IPS-18a (cell line): ENCODE measurements around the gene RRAGC.
"Not testable (repeated sequence)": the region's sequence is repeated elsewhere in the genome, so short reads cannot be mapped to it uniquely, and the experiment has no call there.

ENCODE experiments used
- H3K27ac ChIP-seq: one replicate; pipeline ENCODE4 v1.5.1; 2013; ENCODE audit warnings: low read length
- H3K27me3 ChIP-seq: one replicate; pipeline ENCODE4 v1.6.1; 2013; ENCODE audit warnings: mild to moderate bottlenecking, low read length; ENCODE audit not compliant: control insufficient read depth, insufficient read depth
- H3K36me3 ChIP-seq: one replicate; pipeline ENCODE4 v1.6.1; 2013; ENCODE audit warnings: low read depth, low read length; ENCODE audit not compliant: control insufficient read depth
- H3K4me1 ChIP-seq: one replicate; pipeline ENCODE4 v1.6.1; 2013; ENCODE audit warnings: low read depth, low read length; ENCODE audit not compliant: control insufficient read depth
- H3K4me3 ChIP-seq: one replicate; pipeline ENCODE4 v1.5.1; 2013; ENCODE audit warnings: low read length
- H3K9ac ChIP-seq: one replicate; pipeline ENCODE4 v1.6.1; 2013; ENCODE audit warnings: mild to moderate bottlenecking, low read length, moderate library complexity
- H3K9me3 ChIP-seq: one replicate; pipeline ENCODE4 v1.6.1; 2013; ENCODE audit warnings: low read depth, low read length; ENCODE audit not compliant: control insufficient read depth

RRAGC gene

DNA sequence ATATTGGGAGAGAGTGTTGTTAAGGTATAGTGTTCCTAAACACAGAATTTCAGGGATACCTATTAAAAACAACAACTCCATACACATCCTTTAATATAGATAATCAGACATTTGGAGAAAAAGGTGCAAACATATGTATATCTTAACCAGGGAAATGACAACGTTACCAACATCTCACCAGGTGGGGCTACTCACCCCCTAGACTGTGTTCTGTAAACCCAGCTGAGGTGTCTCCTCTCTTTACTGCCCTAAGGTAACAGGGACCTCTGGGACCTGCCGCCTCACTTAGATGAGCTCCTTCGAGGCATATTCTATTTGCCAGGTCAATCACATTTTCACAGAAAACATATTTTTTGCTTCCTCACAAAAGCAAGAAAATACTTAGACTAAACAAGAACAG, 13.4 kb downstream of the RRAGC start:
- peaks cover 40% of the 10 kb centered on the region for H3K36me3 ChIP-seq
- H3K9me3 ChIP-seq, result no peaks in the 10 kb centered on the region
- no peak overlapping the region for H3K27ac ChIP-seq
- no peaks in the 10 kb centered on the region for H3K4me1 ChIP-seq
- no peak overlapping the region for H3K4me3 ChIP-seq
- no peak overlapping the region for H3K9ac ChIP-seq
- no peaks in the 10 kb centered on the region for H3K27me3 ChIP-seq

DNA sequence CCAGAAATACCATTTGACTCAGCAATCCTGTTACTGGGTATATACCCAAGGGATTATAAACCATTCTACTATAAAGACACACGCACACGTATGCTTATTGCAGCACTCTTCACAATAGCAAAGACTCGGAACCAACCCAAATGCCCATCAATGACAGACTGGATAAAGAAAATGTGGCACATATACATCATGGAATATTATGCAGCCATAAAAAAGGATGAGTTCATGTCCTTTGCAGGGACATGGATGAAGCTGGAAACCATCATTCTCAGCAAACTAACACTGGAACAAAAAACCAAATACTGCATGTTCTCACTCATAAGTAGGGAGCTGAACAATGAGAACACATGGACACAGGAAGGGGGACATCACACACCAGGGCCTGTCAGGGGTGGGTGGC, 14.5 kb downstream of the RRAGC start:
- H3K4me1 ChIP-seq, H3K27me3 ChIP-seq, H3K27ac ChIP-seq, H3K9me3 ChIP-seq, H3K9ac ChIP-seq, H3K4me3 ChIP-seq: not testable (repeated sequence)
- peaks cover 39% of the 10 kb centered on the region for H3K36me3 ChIP-seq

DNA sequence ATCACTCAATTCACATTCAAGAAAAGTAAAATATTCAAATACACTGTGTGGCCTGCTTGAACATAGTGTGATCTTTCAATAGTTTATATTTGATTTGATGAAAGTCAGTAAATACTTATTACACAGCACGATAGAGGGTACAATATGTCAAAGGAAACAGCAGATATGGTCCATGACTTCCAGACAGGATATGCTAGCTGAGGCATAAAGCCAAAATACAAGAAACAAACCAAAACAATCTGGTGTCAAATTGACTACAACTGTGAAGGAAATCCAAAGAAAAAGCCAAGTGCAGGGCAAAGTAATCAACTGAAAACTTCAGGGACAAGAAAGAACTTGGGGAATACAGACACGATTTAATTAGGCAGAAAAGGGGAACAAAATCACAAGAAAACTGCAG, 19.3 kb downstream of the RRAGC start:
- Histone ChIP-seq H3K9ac (no peak overlapping the region), H3K9me3 (no peaks in the 10 kb centered on the region), H3K27ac (no peak overlapping the region), H3K4me1 (no peaks in the 10 kb centered on the region), H3K27me3 (no peaks in the 10 kb centered on the region), H3K36me3 (peaks cover 31% of the 10 kb centered on the region), H3K4me3 (no peak overlapping the region)

DNA sequence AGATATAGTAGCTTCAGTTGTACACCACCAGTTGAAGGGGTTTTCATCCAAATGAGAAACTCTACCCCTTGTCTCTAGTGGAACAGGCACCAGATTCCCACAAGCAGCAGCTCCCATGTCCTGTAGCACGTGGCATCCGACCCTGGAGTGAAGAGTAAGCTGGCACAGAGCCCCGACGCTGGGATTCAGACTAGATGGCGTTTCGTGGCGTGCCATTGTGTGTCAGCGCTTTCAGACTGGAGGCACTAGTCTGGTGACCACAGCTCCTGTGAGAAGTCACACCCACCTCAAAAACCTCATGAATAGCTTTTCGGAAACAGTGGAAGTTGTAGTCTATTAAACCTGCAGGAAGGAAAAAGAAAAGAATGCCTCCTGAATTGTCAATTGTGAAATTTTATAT, 20.2 kb downstream of the RRAGC start:
- no peak overlapping the region for H3K4me3 ChIP-seq
- peaks cover 25% of the 10 kb centered on the region for H3K36me3 ChIP-seq
- no peak overlapping the region for H3K9ac ChIP-seq
- H3K9me3 ChIP-seq, result no peaks in the 10 kb centered on the region
- no peak overlapping the region for H3K27ac ChIP-seq
- H3K27me3 ChIP-seq, result no peaks in the 10 kb centered on the region
- H3K4me1 ChIP-seq, result no peaks in the 10 kb centered on the region

DNA sequence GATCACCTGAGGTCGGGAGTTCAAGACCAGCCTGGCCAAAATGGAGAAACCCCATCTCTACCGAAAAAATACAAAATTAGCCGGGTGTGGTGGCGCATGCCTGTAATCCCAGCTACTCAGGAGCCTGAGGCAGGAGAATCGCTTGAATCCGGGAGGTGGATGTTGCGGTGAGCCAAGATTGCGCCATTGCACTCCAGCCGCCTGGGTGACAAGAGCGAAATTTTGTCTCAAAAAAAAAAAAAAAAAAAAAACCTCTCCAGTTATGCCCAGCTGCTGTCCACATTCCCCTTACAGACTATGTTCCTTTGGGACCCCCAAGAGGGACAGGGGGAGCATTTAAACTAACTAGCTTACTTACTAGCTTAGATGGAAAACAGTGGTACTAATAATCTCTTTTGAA, 23.3 kb downstream of the RRAGC start:
- not testable (repeated sequence) for H3K27ac ChIP-seq, H3K4me1 ChIP-seq, H3K9ac ChIP-seq, H3K9me3 ChIP-seq, H3K27me3 ChIP-seq, H3K4me3 ChIP-seq
- H3K36me3 ChIP-seq, result peaks cover 19% of the 10 kb centered on the region

DNA sequence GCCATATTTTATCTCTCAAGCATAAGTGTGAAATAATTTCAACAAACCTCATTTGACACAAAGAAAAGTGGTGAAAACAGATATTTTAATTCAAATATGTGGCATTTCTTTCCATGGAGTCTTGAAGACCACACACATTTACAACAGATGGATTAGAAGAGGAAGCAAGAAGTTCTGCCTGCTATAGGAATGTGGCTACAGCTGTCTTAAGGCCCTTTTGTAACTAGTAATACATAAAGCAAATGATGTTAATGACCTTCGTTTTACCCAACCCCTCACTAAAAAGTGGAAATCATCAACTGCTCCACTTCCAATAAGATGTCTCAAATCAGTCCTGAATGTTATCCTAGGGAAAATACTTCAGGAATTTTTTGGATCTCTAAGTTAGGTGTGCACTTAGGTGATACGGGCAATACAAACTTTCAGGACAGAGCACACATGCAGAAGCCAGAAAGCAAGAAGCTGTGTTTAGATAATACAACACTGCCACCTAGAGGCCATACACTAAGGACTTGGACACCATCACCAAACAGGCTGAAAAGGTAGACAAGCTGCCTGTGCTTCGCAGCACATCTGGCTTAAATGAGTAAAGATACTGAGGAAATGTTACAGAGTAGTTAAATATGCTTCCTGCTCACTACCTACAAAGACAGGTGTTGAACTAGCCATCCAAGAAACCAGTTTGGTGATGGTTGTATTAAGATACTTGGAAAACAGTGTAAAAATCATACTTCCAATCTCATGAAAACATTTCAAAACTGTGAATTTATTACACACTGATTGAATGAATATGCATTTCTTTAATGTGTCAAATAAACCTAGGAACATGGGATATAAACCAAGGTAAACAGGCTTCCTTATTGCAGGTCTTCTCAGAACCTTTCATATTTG, 24.4 kb downstream of the RRAGC start:
- Histone ChIP-seq H3K27ac (no peak overlapping the region), H3K9ac (no peak overlapping the region), H3K4me1 (no peaks in the 10 kb centered on the region), H3K4me3 (no peak overlapping the region), H3K36me3 (peaks cover 16% of the 10 kb centered on the region), H3K27me3 (no peaks in the 10 kb centered on the region), H3K9me3 (no peaks in the 10 kb centered on the region)

DNA sequence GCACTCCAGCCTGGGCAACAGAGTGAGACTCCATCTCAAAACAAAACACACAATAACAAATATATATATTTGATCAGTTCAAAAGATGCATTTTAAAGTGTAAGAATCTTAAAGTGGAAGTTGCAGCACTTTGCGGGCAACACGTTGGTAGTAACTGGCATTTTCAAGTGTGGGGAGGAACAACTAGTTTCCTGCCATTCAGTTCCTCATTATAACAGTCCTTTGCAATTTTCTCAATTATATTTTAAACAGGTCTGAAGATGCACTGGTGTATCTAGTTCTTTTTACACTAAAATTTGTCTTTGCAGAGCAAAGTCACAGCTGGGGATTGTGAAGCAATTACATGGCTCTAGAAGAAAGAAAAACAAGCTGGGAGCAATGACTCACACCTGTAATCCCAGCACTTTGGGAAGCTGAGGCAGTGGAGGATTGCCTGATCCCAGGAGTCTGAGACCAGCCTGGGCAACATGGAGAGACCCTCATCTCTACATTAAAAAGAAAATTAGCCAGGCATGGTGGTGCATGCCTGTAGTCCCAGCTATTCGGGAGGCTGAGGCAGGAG, 25.3 kb downstream of the RRAGC start:
- no peaks in the 10 kb centered on the region for H3K9me3 ChIP-seq
- H3K4me1 ChIP-seq, result no peaks in the 10 kb centered on the region
- H3K27ac ChIP-seq, result no peak overlapping the region
- H3K9ac ChIP-seq, result no peak overlapping the region
- H3K36me3 ChIP-seq, result peaks cover 13% of the 10 kb centered on the region
- no peaks in the 10 kb centered on the region for H3K27me3 ChIP-seq
- H3K4me3 ChIP-seq, result no peak overlapping the region

DNA sequence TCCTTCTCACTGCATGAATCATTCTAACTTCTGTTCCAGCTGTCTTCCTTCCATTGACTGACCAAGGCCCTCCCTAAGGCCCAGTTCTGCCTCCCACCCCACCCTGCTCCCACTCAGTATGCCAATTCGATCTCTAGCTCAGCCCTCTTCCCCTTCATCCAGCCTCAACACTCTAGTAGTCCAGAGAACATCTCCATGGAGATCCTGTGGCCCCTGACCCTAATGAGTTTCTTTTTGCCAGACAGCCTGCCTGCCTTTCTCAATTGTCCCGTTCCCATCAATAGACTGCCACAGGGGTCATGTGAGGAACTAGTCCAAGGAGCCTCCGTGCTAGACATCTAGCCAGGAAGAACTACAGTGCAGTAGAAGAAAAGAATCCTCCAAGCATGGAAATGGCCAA, 26.4 kb downstream of the RRAGC start:
- no peak overlapping the region for H3K27ac ChIP-seq
- H3K9ac ChIP-seq, result no peak overlapping the region
- H3K27me3 ChIP-seq, result no peaks in the 10 kb centered on the region
- no peaks in the 10 kb centered on the region for H3K4me1 ChIP-seq
- no peak overlapping the region for H3K4me3 ChIP-seq
- H3K9me3 ChIP-seq, result no peaks in the 10 kb centered on the region
- H3K36me3 ChIP-seq, result peaks cover 1% of the 10 kb centered on the region

DNA sequence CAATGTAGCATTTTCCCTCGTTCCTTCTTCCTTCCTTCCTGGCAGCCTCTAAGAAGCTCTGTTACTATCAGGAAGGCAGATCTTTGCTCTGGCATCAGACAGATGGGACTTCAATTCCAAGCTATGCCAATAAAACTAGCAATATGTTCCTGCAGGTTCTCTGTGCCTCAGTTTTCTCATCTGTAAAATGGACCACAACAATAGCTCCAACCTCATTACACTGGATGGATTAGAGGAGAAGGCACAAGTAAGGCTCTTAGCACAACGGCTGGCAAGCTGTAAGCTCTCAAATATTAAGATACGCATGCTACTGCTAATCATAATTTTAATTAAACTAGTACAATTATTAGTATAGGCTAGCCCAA, 27.2 kb downstream of the RRAGC start:
- Histone ChIP-seq H3K36me3 (no peaks in the 10 kb centered on the region), H3K4me1 (no peaks in the 10 kb centered on the region), H3K27me3 (no peaks in the 10 kb centered on the region), H3K4me3 (no peak overlapping the region), H3K27ac (no peak overlapping the region), H3K9ac (no peak overlapping the region), H3K9me3 (no peaks in the 10 kb centered on the region)

DNA sequence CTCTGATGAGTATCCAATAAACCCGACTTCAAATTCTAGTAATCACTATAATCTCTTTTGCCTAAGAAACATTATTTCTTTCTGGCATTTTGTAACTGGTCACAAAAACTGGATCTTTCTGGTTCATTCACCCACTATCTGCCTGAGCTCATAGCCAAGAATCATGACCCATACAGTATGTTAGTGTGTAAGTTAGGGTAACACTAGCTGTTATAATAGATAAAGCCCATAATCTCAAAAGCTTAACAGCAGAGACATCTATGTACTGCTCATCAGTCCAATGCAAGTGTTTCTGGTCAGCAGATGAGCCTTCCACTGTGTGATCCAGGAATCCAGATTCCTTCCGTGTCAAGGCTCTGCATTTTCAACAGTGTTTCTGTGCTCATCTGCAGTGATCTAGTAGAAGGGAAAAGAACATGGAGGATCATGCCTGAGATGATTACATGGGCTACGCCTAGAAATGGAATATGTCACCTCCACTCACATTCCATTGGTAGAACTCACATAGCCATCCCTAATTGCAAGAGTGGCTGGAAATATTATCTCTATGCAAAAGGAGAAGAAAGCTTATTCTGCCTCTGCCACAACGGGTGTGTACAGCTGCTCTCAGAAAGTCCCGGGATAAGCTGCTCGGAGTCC, 27.7 kb downstream of the RRAGC start:
- Histone ChIP-seq H3K9ac (no peak overlapping the region), H3K4me1 (no peaks in the 10 kb centered on the region), H3K27ac (no peak overlapping the region), H3K36me3 (no peaks in the 10 kb centered on the region), H3K27me3 (no peaks in the 10 kb centered on the region), H3K4me3 (no peak overlapping the region), H3K9me3 (no peaks in the 10 kb centered on the region)

DNA sequence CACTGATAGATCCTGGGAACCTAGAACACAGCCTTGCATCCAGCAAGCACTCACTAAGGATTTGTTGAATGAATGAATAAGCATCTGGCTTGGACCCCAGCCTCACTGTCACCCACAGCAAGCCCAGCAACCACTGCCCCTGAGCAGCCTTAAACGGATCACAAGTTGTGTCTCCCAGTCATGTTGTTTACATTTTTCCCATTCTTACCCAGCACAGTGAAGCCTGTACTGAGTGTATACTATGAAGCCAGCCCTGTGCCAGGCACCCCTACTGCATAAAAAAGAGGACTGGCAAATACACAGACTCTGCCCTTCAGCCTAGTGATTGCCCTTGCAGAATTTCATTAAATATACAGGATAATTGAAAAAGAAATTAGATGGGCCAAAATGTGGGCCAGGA, 30.2 kb downstream of the RRAGC start:
- H3K4me1 ChIP-seq, result no peaks in the 10 kb centered on the region
- no peaks in the 10 kb centered on the region for H3K36me3 ChIP-seq
- no peaks in the 10 kb centered on the region for H3K27me3 ChIP-seq
- H3K9me3 ChIP-seq, result no peaks in the 10 kb centered on the region
- no peak overlapping the region for H3K27ac ChIP-seq
- no peak overlapping the region for H3K9ac ChIP-seq
- H3K4me3 ChIP-seq, result no peak overlapping the region

DNA sequence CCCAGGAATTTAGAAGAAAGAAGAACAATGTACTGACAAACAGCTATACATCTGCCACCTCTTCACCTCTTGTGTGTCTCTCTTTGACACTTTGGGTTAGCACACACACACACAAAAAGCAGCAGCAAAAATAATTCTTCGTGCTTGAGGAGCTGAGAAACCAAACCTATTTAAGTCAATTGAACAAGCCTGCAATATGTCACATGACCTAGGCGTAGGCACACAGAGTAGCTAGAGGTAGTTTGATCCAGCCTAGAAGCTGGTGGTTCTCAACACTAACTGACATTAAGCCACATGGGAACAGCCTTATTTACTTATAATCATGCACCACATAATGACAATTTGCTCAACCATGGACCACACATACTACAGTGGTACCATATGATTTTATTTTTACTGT, 32.3 kb downstream of the RRAGC start:
- Histone ChIP-seq H3K9ac (no peak overlapping the region), H3K36me3 (no peaks in the 10 kb centered on the region), H3K4me1 (no peaks in the 10 kb centered on the region), H3K9me3 (no peaks in the 10 kb centered on the region), H3K27ac (no peak overlapping the region), H3K27me3 (no peaks in the 10 kb centered on the region), H3K4me3 (no peak overlapping the region)
